Adrenal gland (tissue), 5 donors: ENCODE results near the gene SLC6A4.

Experiments
- POLR2A ChIP-seq, 2 donors: fragments of 450-650 bp; IDR thresholded peaks; one replicate each; pipeline ENCODE4 v1.6.1; 2017; ENCODE audit warnings: antibody characterized with exemption in 2 of 2, mild to moderate bottlenecking in 2 of 2, moderate library complexity in 1 of 2
- TF ChIP-seq, protein P1 (sequence below), 6 experiments: fragments of 450-650 bp in 4 of 6; fragments of 200-600 bp in 2 of 6; sonication (generic) in 1 of 6; IDR thresholded peaks; 1 replicate in 5 of 6; 2 replicates in 1 of 6; pipeline versions ENCODE4 v1.5.1 to v1.8.0; 2016 to 2021; ENCODE audit warnings: antibody characterized with exemption in 6 of 6, mild to moderate bottlenecking in 2 of 6, moderate library complexity in 1 of 6
- donor health status: DM: no; HTN: no; CAD: no.

GRCh38 chr17:30224419-30224960, 11.0 kb downstream of the SLC6A4 start:
- TF ChIP-seq, protein P1, sequence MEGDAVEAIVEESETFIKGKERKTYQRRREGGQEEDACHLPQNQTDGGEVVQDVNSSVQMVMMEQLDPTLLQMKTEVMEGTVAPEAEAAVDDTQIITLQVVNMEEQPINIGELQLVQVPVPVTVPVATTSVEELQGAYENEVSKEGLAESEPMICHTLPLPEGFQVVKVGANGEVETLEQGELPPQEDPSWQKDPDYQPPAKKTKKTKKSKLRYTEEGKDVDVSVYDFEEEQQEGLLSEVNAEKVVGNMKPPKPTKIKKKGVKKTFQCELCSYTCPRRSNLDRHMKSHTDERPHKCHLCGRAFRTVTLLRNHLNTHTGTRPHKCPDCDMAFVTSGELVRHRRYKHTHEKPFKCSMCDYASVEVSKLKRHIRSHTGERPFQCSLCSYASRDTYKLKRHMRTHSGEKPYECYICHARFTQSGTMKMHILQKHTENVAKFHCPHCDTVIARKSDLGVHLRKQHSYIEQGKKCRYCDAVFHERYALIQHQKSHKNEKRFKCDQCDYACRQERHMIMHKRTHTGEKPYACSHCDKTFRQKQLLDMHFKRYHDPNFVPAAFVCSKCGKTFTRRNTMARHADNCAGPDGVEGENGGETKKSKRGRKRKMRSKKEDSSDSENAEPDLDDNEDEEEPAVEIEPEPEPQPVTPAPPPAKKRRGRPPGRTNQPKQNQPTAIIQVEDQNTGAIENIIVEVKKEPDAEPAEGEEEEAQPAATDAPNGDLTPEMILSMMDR (IDR thresholded peaks at IDR 0.05): no peak
- no peak for TF ChIP-seq POLR2A (IDR thresholded peaks at IDR 0.05)
